Esophagus muscularis mucosa (tissue), 4 donors: ENCODE measurements around the gene LTC4S. TPM values are rescaled to one million over a fixed set of nuclear protein-coding genes. Genes with fewer than 3 reads are reported as not detected.

Source experiments
- DNase-seq: peaks from one replicate; pipeline ENCODE4 v3.0.0-alpha.2; 2017; ENCODE audit errors: extremely low spot score
- H3K27ac ChIP-seq, 4 donors: fragments of 200-600 bp; sonication (generic); replicated peaks in 1 of 4; 1 replicate in 3 of 4; 2 replicates in 1 of 4; pipeline ENCODE4 v1.5.1; 2016 to 2019; ENCODE audit warnings: mild to moderate bottlenecking in 1 of 4
- H3K27me3 ChIP-seq, 4 donors: fragments of 200-600 bp; sonication (generic); one replicate each; pipeline versions ENCODE4 v1.5.1 to v1.6.0; 2016 to 2019
- H3K36me3 ChIP-seq, 4 donors: fragments of 200-600 bp; sonication (generic); one replicate each; pipeline ENCODE4 v1.5.1; 2016 to 2019
- H3K4me1 ChIP-seq, 4 donors: fragments of 200-600 bp; sonication (generic); one replicate each; pipeline ENCODE4 v1.5.1; 2016 to 2019
- H3K4me3 ChIP-seq, 4 donors: fragments of 200-600 bp; sonication (generic); 1 replicate in 2 of 4; 2 replicates in 2 of 4; pipeline ENCODE4 v1.5.1; 2016 to 2019; ENCODE audit warnings: mild to moderate bottlenecking in 4 of 4, moderate library complexity in 1 of 4
- H3K9me3 ChIP-seq, 4 donors: fragments of 200-600 bp; sonication (generic); 1 replicate in 3 of 4; 2 replicates in 1 of 4; pipeline ENCODE4 v1.5.1; 2016 to 2019
- CTCF ChIP-seq, 3 experiments: fragments of 200-600 bp in 2 of 3; fragments of 450-650 bp in 1 of 3; sonication (generic) in 2 of 3; IDR thresholded peaks; one replicate each; pipeline ENCODE4 v1.5.1; 2017 to 2019; ENCODE audit warnings: antibody characterized with exemption in 3 of 3, mild to moderate bottlenecking in 2 of 3, moderate library complexity in 1 of 3
- EP300 ChIP-seq: sonication (generic); formaldehyde crosslinking; IDR thresholded peaks from one replicate; pipeline ENCODE4 v1.6.1; 2017; ENCODE audit warnings: antibody characterized with exemption
- POLR2A ChIP-seq: fragments of 450-650 bp; IDR thresholded peaks from one replicate; pipeline ENCODE4 v1.6.1; 2017; ENCODE audit warnings: antibody characterized with exemption, moderate library complexity, mild to moderate bottlenecking, low read depth
- POLR2AphosphoS5 ChIP-seq, 2 donors: sonication (generic); formaldehyde crosslinking; IDR thresholded peaks; one replicate each; pipeline ENCODE4 v1.6.1; 2017; ENCODE audit warnings: antibody characterized with exemption in 2 of 2
- WGBS: methylation state at CpG from one replicate; pipeline ENCODE4 v1.1.5; 2018; 5-methylcytosine and 5-hydroxymethylcytosine counted together
- intact Hi-C: fragments of 100-400 bp; cut with DNase I; formaldehyde crosslinking; loops from one replicate; pipeline ENCODE4 v1.15.1; 2023
- total RNA-seq, 4 donors: library from RNA; depleted of rRNA; stranded (reverse); fragments of >200 nt; gene quantifications; one replicate each; pipeline versions ENCODE4 v1.1.0 to v1.2.1, GENCODE V29; 2016

The LTC4S gene
- total RNA-seq, 4 donors from 2014 or later, result 7.9 to 15.2 (median 12.8) TPM

GRCh38 chr5:179792612-179793467, 946 bp upstream of the LTC4S start:
- DNase-seq, result no peak
- Histone ChIP-seq H3K27ac (peak overlapping the region; percentile 50 to 73 (median 66)), H3K27me3 (no peaks in the 10 kb centered on the region), H3K36me3 (peaks cover 6 to 15% (median 7%) of the 10 kb centered on the region in 4 donors), H3K4me3 (no peak overlapping the region), H3K9me3 (no peaks in the 10 kb centered on the region), H3K4me1 (peaks cover 48 to 58% (median 55%) of the 10 kb centered on the region in 4 donors)
- intact Hi-C loops, result no loop called here
- 71% methylated on average over 23 of the region's 24 CpGs for WGBS
- TF ChIP-seq POLR2AphosphoS5 (IDR thresholded peaks at IDR 0.05), result no peak
- no peak for TF ChIP-seq POLR2A
- no peak for TF ChIP-seq CTCF (IDR thresholded peaks at IDR 0.05)
- TF ChIP-seq EP300, result no peak

GRCh38 chr5:179794171-179794570, 385 bp downstream of the LTC4S start:
- H3K4me1 ChIP-seq, result peaks cover 48 to 58% (median 55%) of the 10 kb centered on the region in 4 donors
- TF ChIP-seq POLR2AphosphoS5 (IDR thresholded peaks at IDR 0.05), result no peak
- no peak for TF ChIP-seq POLR2A
- no peak for TF ChIP-seq CTCF (IDR thresholded peaks at IDR 0.05)
- no peak for TF ChIP-seq EP300
- no peak for DNase-seq
- no peaks in the 10 kb centered on the region for H3K27me3 ChIP-seq
- H3K36me3 ChIP-seq, result peaks cover 19 to 28% (median 21%) of the 10 kb centered on the region in 4 donors
- 68% methylated on average over 3 of the region's 3 CpGs for WGBS
- H3K9me3 ChIP-seq, result no peaks in the 10 kb centered on the region
- intact Hi-C loops, result no loop called here
- peak overlapping the region; percentile 50 to 73 (median 66) for H3K27ac ChIP-seq
- H3K4me3 ChIP-seq, result peak overlapping the region; percentile 31 to 80 (median 70)

- intact Hi-C loops, result no loop called here
- DNase-seq, result no peak
- peak overlapping the region; percentile 62 to 80 (median 72) for H3K4me3 ChIP-seq
- peaks cover 48 to 58% (median 55%) of the 10 kb centered on the region in 4 donors for H3K4me1 ChIP-seq
- H3K27me3 ChIP-seq, result no peaks in the 10 kb centered on the region
- TF ChIP-seq POLR2AphosphoS5 (IDR thresholded peaks at IDR 0.05) (no peak), EP300 (no peak), POLR2A (no peak), CTCF (IDR thresholded peaks at IDR 0.05) (no peak)
- H3K36me3 ChIP-seq, result peaks cover 24 to 32% (median 25%) of the 10 kb centered on the region in 4 donors
- H3K9me3 ChIP-seq, result no peaks in the 10 kb centered on the region
- WGBS, result no CpG with 5 or more reads among the region's 3 CpGs
- H3K27ac ChIP-seq, result peak overlapping the region; percentile 66 to 90 (median 84)
These were observed 789 bp downstream of the LTC4S start for GRCh38 chr5:179794575-179794974.

GRCh38 chr5:179795049-179795862, 1.5 kb downstream of the LTC4S start:
- Histone ChIP-seq H3K4me3 (peak overlapping the region; percentile 62 to 80 (median 72)), H3K4me1 (peaks cover 48 to 58% (median 55%) of the 10 kb centered on the region in 4 donors), H3K9me3 (no peaks in the 10 kb centered on the region), H3K27me3 (no peaks in the 10 kb centered on the region), H3K27ac (peak overlapping the region; percentile 79 to 90 (median 84)), H3K36me3 (peaks cover 30 to 39% (median 32%) of the 10 kb centered on the region in 4 donors)
- no peak for DNase-seq
- intact Hi-C loops, result loop anchor here (5.0 kb wide), 2 partner anchors 33 to 138 kb away; no protein-coding TSS in a partner anchor
- TF ChIP-seq EP300, result no peak
- TF ChIP-seq POLR2AphosphoS5 (IDR thresholded peaks at IDR 0.05), result no peak
- WGBS, result 53% methylated on average over 8 of the region's 53 CpGs
